ENCODE measurements around the gene HS3ST3B1.

HS3ST3B1 gene

DNA sequence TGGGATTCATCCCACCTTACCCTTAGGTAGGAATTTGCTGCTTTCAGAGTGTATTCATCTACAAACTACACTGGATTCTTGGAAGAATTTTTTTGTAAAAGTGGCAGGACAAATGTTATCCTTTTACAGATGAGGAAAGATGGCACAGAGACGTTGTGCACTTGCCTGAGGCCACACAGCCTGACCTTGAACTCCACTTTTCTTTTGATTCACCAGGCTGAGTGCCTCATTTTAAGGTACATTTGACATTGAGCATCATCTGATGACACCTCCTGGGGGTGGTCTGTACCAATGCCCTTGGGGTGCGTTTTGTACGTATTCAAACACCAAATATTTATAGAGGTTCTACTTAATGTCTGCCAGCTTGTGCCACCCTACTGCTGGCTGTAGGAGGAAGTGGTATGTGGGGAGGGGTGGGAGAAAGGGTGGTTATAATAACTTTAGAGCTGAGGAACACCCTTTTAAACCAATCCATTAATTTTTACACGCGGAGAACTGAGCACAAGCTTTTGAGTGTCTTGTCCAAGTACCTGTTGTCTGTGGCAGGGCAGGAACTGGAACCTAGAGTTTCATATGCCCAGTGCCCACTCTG, 29.1 kb downstream of the HS3ST3B1 start:
- DNase-seq (ENCODE audit: extremely low read depth, low read depth), result no peak
- TF ChIP-seq, protein P1, sequence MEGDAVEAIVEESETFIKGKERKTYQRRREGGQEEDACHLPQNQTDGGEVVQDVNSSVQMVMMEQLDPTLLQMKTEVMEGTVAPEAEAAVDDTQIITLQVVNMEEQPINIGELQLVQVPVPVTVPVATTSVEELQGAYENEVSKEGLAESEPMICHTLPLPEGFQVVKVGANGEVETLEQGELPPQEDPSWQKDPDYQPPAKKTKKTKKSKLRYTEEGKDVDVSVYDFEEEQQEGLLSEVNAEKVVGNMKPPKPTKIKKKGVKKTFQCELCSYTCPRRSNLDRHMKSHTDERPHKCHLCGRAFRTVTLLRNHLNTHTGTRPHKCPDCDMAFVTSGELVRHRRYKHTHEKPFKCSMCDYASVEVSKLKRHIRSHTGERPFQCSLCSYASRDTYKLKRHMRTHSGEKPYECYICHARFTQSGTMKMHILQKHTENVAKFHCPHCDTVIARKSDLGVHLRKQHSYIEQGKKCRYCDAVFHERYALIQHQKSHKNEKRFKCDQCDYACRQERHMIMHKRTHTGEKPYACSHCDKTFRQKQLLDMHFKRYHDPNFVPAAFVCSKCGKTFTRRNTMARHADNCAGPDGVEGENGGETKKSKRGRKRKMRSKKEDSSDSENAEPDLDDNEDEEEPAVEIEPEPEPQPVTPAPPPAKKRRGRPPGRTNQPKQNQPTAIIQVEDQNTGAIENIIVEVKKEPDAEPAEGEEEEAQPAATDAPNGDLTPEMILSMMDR (IDR thresholded peaks at IDR 0.05; ENCODE audit: low read depth, low read length, missing control alignments), result no peak
- no peak overlapping the region for H3K4me3 ChIP-seq (replicated peaks; ENCODE audit: low read depth, low read length)

DNA sequence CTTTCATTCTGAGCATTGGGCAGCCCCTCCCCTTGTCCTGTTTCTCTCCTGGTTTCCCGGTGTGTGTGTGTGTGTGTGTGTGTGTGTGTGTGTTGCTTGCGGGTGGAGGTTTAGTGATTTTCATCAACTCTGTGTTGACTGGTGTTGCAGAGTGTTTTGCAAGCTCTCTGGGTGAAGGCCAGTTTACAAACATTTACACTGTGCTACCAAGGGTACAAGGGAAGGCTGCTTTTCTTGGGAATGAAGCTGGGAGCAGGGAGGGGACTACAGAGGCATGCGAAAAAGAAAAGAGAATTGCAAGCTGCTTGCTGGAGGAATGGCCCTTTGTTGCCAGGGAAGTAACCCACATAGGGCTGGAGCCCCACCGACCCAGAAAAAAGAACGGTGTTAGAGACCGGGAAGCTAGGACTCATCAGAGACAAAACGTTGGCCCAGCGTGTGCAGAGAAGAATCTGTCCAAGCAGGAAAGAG, 29.6 kb downstream of the HS3ST3B1 start:
- H3K4me3 ChIP-seq (replicated peaks; ENCODE audit: low read depth, low read length), result no peak overlapping the region
- TF ChIP-seq, protein P1 (IDR thresholded peaks at IDR 0.05; ENCODE audit: low read depth, low read length, missing control alignments), result no peak
- DNase-seq (ENCODE audit: extremely low read depth, low read depth), result no peak

DNA sequence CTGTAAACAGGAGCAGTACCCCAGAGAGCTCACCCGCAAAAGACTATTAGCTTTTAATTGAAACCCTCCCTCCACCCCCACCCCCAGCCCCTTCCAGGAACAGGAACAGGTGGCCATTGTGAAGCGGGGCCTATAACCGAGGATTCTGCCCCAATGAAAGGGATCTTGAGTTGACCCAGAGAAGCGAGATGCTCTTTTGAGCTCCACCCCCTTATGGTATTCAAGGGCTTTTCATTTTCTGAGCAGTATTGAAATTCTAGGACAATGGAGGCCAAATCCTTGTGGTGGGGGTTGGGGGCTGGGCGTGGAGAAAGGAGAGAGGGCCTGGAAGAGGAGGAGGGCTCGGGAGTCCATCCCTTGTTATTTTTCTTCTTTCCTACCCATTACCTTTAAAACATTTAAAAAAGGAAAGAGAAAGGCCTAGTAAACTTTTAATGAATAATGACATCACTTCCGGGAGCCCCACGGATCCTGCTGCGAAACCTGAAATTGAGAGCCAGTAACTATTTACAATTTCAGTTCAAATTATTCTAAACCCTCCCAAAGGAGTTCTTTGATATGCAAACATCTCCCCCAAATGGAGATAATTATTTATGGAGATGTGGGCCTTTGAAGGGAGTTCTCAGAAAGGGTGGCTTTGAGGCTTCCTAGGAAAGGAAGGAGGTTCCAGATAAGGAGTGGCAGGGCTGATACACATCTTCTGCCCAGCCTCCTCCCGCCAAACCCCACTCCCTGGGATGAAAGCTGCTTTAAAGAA, 30.5 kb downstream of the HS3ST3B1 start:
- no peak for DNase-seq (ENCODE audit: extremely low read depth, low read depth)
- TF ChIP-seq, protein P1 (IDR thresholded peaks at IDR 0.05; ENCODE audit: low read depth, low read length, missing control alignments), result no peak
- H3K4me3 ChIP-seq (replicated peaks; ENCODE audit: low read depth, low read length), result no peak overlapping the region

DNA sequence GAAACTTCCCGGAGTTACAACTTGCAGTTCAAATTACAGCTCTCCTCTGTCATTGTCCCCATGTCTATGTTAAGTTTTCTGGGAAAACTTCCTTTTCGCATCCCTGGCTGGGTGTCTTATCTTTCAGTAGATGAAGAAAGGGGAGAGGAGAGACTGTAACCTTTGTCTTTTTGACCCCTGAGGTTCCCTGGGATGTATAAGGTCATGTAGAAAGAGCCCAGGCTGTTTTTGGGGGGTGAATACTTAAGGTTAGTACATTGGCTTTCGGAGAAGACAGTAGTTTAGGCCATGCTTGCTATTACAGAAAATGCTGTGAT, 31.1 kb downstream of the HS3ST3B1 start:
- no peak for DNase-seq (ENCODE audit: extremely low read depth, low read depth)
- TF ChIP-seq, protein P1 (IDR thresholded peaks at IDR 0.05; ENCODE audit: low read depth, low read length, missing control alignments), result no peak
- no peak overlapping the region for H3K4me3 ChIP-seq (replicated peaks; ENCODE audit: low read depth, low read length)

DNA sequence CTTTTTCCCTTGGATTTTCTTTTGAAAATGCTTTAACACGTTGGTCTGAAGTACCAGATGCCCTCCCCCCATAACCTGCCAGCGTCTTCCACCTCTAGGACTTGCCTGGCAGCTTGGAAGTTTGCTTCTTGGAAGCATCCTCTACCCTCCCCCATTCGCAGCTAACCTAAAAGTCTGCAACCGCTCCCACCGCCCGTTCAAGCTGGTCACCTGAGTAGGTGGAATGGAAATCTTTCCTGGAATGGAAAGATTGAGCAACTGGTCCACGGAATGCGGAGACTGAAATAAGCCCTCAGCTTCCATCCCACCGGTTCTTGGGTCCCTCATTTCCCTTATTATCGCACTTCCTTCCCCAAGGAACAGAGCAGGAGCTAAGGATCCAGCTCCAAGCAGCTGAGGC, 31.4 kb downstream of the HS3ST3B1 start:
- TF ChIP-seq, protein P1 (IDR thresholded peaks at IDR 0.05; ENCODE audit: low read depth, low read length, missing control alignments), result no peak
- DNase-seq (ENCODE audit: extremely low read depth, low read depth), result no peak
- no peak overlapping the region for H3K4me3 ChIP-seq (replicated peaks; ENCODE audit: low read depth, low read length)

DNA sequence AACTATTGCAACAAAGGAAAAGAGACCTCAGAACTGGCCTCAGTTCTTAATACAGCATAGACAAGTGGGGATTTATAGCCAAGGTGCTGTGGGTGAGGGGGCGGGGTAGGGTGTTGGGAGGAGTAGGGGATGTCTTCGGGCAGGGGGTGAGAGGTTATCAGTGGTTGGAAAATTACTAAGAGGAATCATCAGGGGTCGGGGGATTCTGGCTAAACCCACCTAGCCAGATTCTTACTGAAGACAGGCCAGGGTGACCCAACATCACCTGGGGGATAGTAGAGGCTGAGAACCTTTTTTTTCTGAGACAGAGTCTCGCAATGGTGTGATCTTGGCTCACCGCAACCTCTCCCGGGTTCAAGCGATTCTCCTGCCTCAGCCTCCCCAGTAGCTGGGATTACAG, 32.6 kb downstream of the HS3ST3B1 start:
- TF ChIP-seq, protein P1 (IDR thresholded peaks at IDR 0.05; ENCODE audit: low read depth, low read length, missing control alignments), result no peak

More for the DNA sequence above, 32.6 kb downstream of the HS3ST3B1 start:
- no peak for DNase-seq (ENCODE audit: extremely low read depth, low read depth)
- no peak overlapping the region for H3K4me3 ChIP-seq (replicated peaks; ENCODE audit: low read depth, low read length)
